Activated T-cell treated with anti-CD3 and anti-CD28 coated beads for 1 hour (primary cell): ENCODE data around the gene PDPK1.
"Not testable (repeated sequence)": the region's sequence is repeated elsewhere in the genome, so short reads cannot be mapped to it uniquely, and the experiment has no call there.

Experiments used
- DNase-seq: peaks from one replicate; pipeline ENCODE4 v3.0.0-alpha.2; 2020; ENCODE audit warnings: low read depth

Gene PDPK1

GRCh38 chr16:2523801-2524231 lies 14.0 kb upstream of the PDPK1 start:
- DNase-seq: no peak

DNA sequence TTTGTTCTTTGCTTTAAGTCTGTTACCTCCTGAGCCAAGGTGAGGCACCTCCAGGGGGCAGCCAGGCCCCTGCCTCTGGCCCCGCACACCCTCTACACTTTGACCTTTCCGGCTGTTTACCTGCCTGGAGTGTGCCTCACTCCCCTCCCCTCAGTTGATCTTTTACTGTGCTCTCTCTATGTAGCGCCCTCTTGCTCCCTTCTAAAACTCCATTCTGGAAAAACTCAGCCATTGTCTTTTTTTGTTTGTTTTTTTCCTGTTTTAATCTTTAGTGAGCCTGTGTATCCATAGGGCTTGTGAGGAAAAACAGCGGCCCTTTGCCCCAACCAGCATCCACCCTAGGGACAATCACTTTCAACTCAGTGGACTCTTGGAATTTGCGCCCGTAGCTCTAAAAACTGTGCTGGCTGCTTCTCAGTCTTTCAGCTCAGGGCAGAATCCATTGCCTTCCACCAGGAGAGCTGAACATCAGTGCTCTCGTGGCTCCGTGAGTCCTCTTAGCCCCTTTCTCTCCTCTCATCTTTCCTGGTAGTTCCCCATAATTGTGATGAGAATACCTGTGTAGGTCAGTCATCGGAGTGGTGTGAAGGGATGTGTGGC lies 13.4 kb upstream of the PDPK1 start:
- no peak for DNase-seq

GRCh38 chr16:2526135-2526534 lies 11.7 kb upstream of the PDPK1 start:
- DNase-seq: no peak

DNA sequence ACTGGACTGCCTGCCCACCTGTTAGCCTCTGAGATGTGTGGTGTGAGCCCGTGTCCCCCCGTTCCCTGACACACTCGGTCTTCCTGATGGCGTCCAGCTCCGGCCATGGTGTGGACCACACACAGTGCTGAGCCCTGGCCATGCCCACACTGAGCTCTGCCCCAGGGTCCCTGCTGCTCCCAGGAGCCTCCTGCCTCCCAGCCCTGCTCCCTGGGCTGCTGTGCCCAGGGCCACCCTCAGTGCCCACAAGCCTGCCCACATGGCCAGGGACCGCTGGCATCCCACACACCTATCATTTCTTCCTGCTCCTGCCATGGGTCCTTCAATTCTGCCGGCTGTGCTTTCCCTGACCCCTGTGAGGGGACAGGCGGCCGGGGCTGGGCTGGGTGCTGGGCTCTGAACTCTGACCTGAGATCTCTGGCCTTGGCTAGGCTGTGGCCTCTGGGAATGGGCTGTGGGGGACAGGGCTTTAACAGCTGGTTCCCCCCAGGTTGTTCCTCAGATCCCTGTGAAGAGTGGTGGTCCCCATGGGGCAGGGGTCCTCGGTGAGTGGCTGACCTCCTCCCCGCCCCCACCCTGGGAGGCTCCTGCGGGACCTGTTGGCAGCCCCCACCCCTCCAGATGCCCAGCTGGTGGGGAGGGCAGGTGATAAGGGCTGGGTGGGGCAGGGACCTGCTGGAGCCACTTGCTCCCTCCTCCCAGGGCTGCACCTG lies 10.6 kb upstream of the PDPK1 start:
- DNase-seq: no peak

GRCh38 chr16:2527784-2528100 lies 10.1 kb upstream of the PDPK1 start:
- DNase-seq: no peak

DNA sequence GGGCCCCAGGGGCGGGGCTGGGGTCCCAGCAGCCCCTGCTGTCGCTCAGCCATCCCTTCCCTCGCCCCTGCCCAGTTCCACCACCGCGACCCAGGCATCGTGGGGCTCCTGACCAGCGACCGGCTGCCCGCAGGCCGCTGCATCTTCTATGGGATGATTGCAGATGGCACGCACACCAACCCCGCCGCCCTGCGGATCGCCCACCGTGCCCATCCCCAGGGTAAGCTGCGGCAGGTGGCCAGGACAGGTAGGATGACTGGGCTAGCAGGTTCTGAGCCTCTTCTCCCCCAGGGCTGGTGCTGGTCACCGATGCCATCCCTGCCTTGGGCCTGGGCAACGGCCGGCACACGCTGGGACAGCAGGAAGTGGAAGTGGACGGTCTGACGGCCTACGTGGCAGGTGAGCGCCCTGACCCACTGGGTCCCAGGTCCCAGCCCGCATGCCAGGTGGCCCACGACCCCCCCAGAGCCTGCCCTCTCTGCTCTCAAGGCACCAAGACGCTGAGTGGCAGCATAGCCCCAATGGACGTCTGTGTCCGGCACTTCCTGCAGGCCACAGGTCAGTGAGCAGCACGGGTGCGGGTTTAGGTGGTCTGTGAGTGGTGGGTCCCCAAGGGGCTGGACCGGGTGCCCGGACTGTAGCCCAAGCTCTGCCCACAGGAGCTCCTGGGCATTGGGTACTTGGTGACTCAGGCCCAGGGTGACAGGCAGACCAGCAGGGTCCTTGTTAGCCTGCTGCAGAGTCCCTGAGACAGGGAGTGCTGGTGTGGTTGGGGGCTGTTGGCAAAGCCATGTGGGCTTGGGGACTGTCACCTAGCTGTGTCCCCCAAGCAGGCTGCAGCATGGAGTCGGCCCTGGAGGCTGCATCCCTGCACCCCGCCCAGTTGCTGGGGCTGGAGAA lies 9.4 kb upstream of the PDPK1 start:
- DNase-seq: no peak

- DNase-seq: no peak
These were observed 8.5 kb upstream of the PDPK1 start for GRCh38 chr16:2529061-2529931.

DNA sequence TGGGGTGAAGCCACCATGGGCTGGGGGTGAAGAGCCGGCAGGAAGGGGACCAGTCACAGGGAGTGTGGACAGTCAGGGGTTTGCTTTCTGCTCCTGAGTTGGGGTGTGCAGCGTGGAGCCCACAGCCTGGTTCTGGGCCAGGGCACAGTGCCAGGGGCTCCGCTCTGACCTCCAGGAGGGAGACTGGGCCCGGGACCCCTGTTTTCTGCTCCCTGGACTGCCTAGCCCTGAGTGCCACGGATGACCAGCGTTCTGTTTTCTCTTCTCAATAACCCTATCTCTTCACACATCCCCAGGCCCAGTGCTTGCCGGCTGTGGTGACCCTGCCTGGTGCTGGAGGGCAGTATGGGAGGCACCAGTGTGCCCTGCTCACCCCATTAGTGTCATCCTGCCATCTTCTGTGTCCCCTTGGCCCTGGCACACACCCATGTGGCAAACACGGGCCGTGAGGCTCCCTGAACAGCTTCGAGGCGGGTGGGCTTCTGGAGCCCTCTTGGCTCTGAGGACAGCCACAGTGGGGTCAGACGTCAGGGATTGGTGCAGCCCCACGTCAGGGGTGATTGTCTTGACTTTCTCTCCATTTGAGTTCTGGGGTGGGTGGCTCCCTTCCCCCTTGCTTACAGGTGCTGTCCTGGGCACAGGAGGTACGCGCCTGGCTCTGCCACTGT lies 7.7 kb upstream of the PDPK1 start:
- no peak for DNase-seq

DNA sequence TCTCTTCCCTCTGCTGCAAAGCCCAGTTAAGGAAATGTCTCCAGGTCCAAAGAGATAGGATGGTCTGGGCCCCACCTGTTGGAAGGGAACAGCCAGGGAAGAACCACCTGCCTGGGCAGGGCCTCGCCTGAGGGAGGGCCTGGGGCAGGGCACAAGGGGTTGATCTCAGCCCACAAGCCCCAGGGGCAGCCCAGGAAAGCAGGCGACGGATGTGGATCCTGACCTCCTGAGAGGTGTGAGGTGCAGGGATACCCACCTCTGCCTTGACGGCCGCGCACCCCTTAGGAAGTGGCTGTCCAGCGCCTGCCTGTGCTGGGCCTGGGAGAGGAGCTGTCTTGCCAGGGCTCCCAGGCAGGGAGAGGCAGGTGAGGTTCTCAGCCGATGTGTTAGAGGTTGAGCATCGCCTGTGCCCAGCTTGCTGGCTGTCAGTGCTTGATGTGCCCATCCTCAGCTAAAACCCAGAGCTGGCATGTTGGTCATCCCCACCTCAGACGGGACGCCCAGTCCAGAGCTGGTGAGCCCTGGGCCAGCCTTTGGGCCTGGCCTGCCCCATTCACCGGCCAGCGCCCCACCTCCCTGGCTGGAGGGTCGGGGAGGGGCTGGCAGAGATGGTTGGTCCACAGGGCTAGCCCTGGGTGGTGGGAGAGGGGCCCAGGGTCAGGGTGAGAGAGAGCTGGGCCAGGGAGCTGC lies 7.0 kb upstream of the PDPK1 start:
- DNase-seq: no peak

DNA sequence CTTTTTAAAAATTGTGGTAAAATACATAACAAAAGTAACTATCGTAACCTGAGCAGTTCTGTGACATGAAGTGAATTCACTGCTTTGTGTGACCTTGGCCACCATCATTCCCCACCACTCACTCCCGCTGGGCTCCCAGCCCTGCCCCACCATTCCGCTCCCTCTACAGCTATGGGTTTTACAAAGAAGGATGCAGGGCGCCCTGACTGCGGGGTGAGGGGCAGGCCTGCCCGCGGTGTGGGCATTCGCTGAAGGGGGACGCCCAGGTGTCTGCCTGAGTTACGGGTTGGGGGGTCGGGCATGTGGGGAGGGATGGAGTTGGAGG lies 6.5 kb upstream of the PDPK1 start, which contains the start of gene CEMP1:
Gene CEMP1 (minus strand): TSS at position 38 of the 325 bp plus-strand sequence. CDS start 335 bp downstream, outside the sequence.
- no peak for DNase-seq

- DNase-seq: peak; percentile 97
These were observed 5.9 kb upstream of the PDPK1 start for GRCh38 chr16:2531696-2532493.

- no peak for DNase-seq
These were observed 5.2 kb upstream of the PDPK1 start for GRCh38 chr16:2532494-2533141.

GRCh38 chr16:2533142-2533755 lies 4.6 kb upstream of the PDPK1 start:
- not testable (repeated sequence) for DNase-seq

DNA sequence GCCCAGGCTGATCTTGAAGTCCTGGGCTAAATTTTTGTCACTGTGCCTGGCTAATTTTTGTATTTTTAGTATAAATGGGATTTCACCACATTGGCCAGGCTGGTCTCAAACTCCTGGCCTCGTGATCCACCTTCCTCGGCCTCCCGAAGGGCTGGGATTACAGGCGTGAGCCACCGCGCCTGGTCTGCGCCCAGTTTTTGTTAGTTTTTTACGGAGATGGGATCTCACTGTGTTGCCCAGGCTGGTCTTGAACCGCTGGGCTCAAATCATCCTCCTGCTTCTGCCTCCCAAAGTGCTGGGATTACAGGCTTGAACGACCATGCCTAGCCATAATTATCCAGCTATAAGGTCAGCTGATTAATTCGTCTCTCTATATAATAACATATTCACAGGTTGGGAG lies 3.9 kb upstream of the PDPK1 start:
- DNase-seq: no peak

DNA sequence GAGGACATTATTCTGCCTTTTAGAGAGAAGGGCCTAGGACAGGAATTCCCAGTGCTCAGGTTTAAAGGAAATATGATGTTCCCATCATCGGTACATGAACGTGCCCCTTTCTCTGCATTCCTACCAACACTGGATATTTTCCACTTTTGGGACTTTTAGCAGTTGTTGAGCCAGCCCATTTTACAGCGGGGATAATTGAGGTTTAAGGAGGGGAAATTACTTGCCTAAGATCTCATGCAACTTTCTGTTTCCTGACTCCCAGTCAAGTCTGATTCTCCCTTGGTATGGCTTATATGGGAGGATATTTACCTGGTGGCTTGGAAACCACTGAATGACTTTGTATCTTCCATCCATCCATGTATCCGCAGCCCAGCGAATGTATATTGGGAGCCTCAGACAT lies 3.5 kb upstream of the PDPK1 start:
- not testable (repeated sequence) for DNase-seq

GRCh38 chr16:2535625-2536013 lies 2.2 kb upstream of the PDPK1 start:
- no peak for DNase-seq

DNA sequence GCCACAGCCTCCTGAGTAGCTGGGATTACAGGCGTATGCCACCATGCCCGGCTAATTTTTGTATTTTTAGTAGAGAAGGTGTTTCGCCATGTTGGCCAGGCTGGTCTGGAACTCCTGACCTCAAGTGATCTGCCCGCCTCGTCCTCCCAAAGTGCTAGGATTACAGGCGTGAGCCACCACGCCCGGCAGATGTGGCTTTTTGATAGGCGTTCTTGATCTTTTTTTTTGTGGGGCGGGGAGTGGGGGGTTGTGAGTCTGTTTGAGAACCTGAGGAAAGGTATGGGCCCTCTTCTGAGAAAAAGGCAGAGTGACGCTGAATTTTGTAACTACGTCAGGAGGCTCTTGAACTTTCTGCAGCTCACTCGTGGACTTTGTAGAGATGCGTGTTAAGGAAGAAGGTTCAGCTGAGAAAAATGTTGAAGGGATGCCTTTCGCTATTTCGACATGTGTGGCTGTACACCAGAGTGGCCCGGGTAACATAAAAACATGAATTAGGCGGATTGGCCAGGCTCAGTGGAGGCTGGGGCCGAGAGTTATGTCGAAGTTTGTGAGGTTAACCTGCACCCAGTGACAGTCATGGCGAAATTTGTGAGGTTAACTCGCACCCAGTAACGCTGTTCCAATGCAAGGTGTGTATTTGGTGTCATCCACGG lies 1.5 kb downstream of the PDPK1 start:
- not testable (repeated sequence) for DNase-seq

DNA sequence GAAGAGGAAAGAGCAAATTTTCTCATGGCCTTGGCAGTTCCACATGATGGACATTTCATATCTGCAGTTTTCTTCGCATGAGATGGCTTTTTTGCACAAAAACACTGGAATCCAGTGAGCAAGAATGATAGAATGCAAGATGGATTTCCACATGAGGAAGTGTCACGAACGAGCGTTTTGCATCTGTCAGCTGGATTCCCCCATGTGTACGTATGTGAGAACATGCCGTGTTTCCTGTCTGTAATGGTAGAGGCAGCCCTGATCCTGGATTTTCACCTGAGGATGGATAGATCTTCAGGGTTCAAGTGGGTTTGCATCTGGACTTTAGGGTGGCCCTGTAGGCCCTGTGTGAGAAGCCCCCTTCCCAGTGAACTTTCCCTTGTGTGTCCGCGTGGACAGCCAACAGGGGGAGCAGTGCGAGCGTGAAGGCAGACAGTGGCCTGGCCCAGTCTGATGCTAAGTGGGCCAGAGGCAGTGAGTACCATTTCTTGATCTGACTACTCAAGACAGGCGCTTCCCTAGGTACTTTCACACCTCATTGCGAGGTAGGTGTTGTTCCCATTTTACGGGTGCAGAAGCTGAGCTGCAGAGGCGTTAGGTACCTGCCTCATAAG lies 2.1 kb downstream of the PDPK1 start:
- DNase-seq: not testable (repeated sequence)
